Ammon's horn (tissue), 1 donor: ENCODE measurements around the gene TSR3.
A peak's percentile ranks its signal among the peaks of the same experiment; 100 is the strongest.

Experiments
- DNase-seq: peaks from one replicate; pipeline ENCODE4 v3.0.0-alpha.2; 2016; ENCODE audit warnings: low spot score

Gene TSR3

GRCh38 chr16:1351215-1351581 is 480 bp downstream of the TSR3 start:
- DNase-seq: no peak

- DNase-seq: no peak
These were observed 987 bp downstream of the TSR3 start for GRCh38 chr16:1350691-1351090.

DNA sequence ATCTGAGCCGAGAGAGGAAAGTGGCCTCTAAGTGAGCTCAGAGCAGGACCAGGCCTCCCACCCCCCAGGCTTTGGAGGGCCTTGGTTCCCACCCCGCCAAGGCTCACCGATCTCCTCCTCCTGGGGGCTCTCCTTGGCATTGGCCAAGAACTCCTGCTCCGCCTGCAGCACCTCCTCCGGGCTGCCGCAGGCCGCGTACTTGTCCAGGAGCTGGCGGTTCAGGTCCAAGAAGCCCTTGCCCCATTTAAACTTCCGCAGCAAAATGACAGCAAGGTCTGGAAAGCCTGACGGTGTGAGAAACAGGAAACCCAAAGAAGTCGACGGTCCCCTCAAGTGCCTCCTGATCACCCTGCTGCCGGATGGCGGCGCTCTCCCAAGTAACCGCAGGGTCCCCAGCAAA is 1.7 kb downstream of the TSR3 start:
- DNase-seq: no peak

DNA sequence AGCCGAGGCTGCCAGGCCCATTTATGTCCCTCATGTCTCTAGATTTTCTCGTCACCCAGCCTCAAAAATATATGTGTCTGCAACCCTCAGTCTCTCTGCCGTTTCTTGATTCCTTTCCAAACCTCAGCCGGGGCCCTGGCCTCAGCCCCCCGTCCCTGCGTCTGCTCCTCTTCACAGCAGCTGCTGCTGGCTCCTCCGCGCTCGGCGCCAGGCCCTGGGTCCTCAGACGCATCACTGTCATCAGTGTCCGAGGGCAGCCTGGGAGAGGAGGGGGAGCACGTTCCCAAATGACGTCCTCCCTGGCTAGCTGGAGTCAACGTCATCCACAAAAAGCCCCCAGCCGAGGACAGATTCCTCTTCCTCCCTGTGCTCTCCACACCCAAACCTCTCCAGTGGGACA is 2.3 kb downstream of the TSR3 start:
- no peak for DNase-seq

- no peak for DNase-seq
These were observed 2.8 kb downstream of the TSR3 start for GRCh38 chr16:1348926-1349325.

DNA sequence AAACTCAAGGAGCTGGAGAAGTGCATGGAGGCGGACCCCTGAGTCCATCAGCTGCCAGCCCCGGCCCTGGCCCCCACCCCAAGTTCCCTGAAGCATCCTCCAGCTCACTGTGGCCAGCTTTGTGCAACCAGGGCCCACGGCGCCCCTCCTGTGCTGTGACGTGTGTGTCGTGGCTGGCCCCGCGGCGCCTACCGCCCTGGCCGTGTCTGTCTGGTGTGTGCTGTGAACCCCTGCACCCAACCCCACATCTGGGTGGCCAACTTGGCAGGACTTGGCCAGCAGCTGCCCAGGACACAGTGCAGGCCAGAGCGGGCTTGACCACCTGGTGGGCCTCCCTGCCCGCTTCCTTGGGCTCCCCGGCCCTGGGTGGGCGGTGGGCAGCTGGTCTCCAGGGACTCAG is 3.2 kb downstream of the TSR3 start:
- DNase-seq: no peak

- DNase-seq: no peak
These were observed 3.7 kb downstream of the TSR3 start for GRCh38 chr16:1347962-1348361.

- no peak for DNase-seq
These were observed 4.3 kb downstream of the TSR3 start for GRCh38 chr16:1347286-1347855.

GRCh38 chr16:1346422-1347285 is 5.0 kb downstream of the TSR3 start:
- no peak for DNase-seq

- no peak for DNase-seq
These were observed 5.8 kb downstream of the TSR3 start for GRCh38 chr16:1345651-1346421.

GRCh38 chr16:1345087-1345486 is 6.6 kb downstream of the TSR3 start:
- DNase-seq: no peak

DNA sequence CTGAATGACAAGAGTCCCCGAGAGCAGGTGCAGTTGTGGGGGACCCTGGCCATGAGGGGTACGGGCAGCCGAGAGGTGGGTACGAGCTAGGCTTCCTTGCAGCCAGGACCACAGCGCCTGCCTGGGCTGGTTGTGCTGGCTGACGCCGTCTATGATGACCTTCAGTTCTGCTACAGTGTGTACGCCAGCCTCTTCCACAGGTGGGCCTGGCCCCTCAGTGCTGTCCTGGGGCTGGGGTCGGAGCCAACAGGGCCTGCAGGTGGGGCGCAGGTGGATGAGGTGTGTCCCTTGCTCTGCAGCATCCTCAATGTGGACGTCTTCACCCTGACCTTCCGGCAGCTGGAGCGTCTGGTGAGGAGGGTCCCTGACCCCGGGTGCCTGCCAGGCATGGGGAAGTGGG is 7.2 kb downstream of the TSR3 start:
- no peak for DNase-seq

- no peak for DNase-seq
These were observed 8.0 kb downstream of the TSR3 start for GRCh38 chr16:1343428-1344242.

DNA sequence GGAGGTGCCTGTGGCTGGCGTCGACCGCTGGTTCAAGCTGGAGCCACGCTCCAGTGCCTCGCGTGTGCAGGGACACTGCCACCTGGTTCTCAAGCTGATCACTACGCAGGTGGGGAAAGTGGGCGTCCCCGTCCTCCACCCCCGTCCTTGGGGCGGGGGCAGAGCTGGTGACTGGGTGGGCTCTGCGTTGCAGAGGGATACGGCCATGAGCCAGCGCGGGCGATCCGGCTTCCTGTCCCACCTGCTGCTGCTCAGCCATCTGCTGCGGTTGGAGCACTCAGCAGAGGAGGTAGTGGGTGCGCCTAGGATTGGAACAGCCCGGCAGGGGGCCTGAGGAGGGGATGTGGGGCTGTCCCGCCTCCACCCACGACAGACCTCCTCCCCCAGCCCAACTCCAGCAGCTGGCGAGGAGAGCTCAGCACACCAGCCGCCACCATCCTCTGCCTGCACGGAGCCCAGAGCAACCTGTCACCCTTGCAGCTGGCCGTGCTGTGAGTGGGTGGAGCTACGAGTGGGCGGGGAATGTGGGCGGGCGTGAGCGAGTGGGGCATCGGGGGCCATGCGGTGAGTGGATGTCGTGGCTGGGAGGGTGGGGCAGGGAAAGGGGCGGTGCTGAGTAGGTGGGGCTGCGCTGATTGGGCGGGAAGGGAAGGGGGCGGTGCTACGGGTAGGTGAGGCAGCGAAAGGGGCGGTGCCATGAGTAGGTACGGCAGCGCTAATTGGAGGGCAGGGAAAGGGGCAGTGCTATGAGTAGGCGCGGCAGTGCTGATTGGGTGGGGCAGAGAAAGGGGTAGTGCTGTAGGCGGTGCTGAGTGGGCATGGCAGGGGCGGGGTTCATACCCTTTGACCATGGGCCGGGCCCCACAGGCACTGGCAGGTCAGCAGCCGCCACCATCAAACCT is 8.9 kb downstream of the TSR3 start:
- DNase-seq: peak; percentile 93

GRCh38 chr16:1341495-1342420 is 9.9 kb downstream of the TSR3 start:
- no peak for DNase-seq

GRCh38 chr16:1340730-1341494 is 10.8 kb downstream of the TSR3 start:
- DNase-seq: no peak

GRCh38 chr16:1338855-1339675 is 12.6 kb downstream of the TSR3 start:
- DNase-seq: no peak

GRCh38 chr16:1338119-1338730 is 13.5 kb downstream of the TSR3 start:
- no peak for DNase-seq
